ENCODE results near the gene THAP11.

DNA sequence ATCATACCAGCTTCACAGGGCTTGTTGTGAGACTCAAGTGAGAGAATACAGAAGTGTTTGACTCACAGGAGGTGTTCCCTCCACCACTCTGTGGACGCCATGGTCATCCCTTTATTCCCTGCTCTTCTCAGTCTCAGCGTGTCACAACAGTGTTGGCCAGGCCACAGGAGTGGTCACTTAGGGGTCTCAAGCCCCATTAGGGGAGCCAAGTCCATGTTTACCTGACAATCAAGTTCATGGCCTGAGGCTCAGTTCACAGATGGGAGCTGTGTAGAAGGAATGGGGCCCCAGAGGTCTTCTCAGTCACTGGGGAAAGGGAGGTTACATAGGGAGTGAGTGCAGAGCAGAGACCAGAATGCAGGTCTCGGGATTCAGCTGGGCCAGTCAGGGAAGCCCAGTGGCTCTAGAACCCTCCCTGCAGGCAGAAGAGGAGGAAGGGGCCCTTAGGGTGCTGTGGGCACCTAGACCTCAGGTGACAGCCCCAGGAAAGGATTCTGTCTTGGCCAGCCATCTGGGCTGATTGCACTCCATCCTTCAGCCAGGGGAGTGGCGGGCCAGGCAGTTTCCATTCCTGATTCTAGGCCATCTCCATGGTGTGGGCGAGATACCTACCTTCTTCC is 14.9 kb downstream of the THAP11 start:
- TF ChIP-seq, protein P1, sequence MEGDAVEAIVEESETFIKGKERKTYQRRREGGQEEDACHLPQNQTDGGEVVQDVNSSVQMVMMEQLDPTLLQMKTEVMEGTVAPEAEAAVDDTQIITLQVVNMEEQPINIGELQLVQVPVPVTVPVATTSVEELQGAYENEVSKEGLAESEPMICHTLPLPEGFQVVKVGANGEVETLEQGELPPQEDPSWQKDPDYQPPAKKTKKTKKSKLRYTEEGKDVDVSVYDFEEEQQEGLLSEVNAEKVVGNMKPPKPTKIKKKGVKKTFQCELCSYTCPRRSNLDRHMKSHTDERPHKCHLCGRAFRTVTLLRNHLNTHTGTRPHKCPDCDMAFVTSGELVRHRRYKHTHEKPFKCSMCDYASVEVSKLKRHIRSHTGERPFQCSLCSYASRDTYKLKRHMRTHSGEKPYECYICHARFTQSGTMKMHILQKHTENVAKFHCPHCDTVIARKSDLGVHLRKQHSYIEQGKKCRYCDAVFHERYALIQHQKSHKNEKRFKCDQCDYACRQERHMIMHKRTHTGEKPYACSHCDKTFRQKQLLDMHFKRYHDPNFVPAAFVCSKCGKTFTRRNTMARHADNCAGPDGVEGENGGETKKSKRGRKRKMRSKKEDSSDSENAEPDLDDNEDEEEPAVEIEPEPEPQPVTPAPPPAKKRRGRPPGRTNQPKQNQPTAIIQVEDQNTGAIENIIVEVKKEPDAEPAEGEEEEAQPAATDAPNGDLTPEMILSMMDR (conservative IDR thresholded peaks at IDR 0.05; ENCODE audit: low read depth in 2 of 2) = no peak
- no peak for TF ChIP-seq POLR2AphosphoS5 (IDR thresholded peaks at IDR 0.05; ENCODE audit: low read depth)
- TF ChIP-seq EZH2 (IDR thresholded peaks at IDR 0.05; ENCODE audit: low read depth, unreplicated experiment) = no peak
- no peak for TF ChIP-seq EZH2phosphoT487 (IDR thresholded peaks at IDR 0.05; ENCODE audit: unreplicated experiment)
- no peak for TF ChIP-seq CREB1 (CRISPR knock-in tag; IDR thresholded peaks at IDR 0.05; ENCODE audit: low read depth)
- TF ChIP-seq ZNF114 (CRISPR knock-in tag; IDR thresholded peaks at IDR 0.05) = no peak
- TF ChIP-seq JUNB (IDR thresholded peaks at IDR 0.05; ENCODE audit: unreplicated experiment) = no peak
- TF ChIP-seq, protein P2, sequence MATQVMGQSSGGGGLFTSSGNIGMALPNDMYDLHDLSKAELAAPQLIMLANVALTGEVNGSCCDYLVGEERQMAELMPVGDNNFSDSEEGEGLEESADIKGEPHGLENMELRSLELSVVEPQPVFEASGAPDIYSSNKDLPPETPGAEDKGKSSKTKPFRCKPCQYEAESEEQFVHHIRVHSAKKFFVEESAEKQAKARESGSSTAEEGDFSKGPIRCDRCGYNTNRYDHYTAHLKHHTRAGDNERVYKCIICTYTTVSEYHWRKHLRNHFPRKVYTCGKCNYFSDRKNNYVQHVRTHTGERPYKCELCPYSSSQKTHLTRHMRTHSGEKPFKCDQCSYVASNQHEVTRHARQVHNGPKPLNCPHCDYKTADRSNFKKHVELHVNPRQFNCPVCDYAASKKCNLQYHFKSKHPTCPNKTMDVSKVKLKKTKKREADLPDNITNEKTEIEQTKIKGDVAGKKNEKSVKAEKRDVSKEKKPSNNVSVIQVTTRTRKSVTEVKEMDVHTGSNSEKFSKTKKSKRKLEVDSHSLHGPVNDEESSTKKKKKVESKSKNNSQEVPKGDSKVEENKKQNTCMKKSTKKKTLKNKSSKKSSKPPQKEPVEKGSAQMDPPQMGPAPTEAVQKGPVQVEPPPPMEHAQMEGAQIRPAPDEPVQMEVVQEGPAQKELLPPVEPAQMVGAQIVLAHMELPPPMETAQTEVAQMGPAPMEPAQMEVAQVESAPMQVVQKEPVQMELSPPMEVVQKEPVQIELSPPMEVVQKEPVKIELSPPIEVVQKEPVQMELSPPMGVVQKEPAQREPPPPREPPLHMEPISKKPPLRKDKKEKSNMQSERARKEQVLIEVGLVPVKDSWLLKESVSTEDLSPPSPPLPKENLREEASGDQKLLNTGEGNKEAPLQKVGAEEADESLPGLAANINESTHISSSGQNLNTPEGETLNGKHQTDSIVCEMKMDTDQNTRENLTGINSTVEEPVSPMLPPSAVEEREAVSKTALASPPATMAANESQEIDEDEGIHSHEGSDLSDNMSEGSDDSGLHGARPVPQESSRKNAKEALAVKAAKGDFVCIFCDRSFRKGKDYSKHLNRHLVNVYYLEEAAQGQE (IDR thresholded peaks at IDR 0.05; ENCODE audit: unreplicated experiment) = no peak
- no peak for TF ChIP-seq ZNF331 (CRISPR knock-in tag; IDR thresholded peaks at IDR 0.05; ENCODE audit: low read depth)
- TF ChIP-seq NANOG (IDR thresholded peaks at IDR 0.05; ENCODE audit: borderline replicate concordance) = no peak
- TF ChIP-seq, protein P3, sequence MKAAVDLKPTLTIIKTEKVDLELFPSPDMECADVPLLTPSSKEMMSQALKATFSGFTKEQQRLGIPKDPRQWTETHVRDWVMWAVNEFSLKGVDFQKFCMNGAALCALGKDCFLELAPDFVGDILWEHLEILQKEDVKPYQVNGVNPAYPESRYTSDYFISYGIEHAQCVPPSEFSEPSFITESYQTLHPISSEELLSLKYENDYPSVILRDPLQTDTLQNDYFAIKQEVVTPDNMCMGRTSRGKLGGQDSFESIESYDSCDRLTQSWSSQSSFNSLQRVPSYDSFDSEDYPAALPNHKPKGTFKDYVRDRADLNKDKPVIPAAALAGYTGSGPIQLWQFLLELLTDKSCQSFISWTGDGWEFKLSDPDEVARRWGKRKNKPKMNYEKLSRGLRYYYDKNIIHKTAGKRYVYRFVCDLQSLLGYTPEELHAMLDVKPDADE (IDR thresholded peaks at IDR 0.05) = no peak
